HG02885 (cell line): ENCODE results near the gene SLC8A1.

Experiments used
- ATAC-seq: cut with Tn5 transposase; IDR thresholded peaks from one replicate; pipeline ENCODE4 v1.9.1; 2021; ENCODE audit warnings: mild to moderate bottlenecking; ENCODE audit not compliant: unreplicated experiment, poor library complexity

Gene SLC8A1

DNA sequence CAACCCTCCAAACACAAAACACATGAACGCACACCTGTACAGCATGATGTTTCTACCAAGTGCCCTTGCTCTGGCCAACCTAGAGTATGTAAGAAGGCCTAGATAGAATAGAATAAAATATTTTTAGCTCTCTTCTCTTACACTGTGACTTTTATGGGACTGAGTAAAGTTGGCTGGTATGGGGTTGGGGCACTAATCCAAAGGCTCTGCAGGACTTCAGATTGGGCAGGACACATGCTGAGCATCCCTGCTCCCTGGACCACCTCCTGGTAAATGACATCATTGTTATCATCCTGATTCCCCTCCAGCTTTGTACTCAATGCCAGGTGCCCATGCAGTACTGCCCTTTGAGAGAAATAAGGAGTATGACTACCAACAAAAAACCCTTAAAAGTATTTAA is 322.2 kb downstream of the SLC8A1 start:
- no peak for ATAC-seq

DNA sequence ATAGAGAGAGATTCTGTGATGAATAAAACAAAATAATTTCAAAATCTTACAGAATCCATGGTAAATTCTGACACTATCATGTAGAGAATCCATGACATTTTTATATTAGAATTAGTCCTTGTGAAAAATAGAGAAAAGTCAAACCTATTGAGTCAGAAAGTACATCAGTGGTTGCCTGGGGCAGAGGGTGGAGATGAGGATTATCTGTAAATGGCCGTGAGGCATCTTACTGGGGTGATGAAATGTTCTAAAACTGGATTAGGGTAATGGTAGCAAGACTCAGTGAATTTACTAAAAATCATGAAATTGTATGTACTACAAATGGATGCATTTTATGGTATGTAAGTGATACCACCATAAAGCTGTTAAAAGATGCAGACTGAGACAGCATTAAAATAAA is 323.1 kb downstream of the SLC8A1 start:
- ATAC-seq: no peak

DNA sequence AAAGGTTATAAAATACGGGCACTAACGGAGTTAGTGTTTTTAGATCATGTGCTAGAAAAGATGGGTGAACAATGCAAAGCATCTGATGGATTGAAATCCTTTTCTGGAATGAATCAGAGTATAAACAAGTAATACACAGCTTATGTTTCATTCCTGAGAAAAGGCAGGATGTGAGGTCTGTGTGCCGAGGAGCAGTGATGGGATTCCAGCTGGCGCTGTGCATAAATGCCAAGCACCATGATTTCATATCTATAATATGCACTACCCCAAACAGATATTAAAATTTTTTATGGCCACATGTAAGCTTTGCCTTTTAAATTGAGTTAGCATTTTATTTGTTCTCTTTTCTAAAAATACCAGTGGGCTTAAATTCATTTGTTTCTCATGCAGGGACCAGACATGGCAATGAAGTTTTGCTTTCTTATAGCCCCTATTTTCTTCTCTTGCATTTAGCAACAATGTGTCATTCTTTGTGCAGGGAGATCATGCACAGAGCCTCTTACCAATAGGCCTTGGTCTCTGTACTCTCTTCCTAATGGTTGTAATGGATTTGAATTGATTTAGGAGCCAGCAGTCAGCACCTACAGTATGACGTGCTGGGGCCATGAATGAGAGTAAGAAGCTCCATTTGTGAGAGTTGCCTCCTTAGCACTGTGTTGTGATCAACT is 323.9 kb downstream of the SLC8A1 start:
- no peak for ATAC-seq

DNA sequence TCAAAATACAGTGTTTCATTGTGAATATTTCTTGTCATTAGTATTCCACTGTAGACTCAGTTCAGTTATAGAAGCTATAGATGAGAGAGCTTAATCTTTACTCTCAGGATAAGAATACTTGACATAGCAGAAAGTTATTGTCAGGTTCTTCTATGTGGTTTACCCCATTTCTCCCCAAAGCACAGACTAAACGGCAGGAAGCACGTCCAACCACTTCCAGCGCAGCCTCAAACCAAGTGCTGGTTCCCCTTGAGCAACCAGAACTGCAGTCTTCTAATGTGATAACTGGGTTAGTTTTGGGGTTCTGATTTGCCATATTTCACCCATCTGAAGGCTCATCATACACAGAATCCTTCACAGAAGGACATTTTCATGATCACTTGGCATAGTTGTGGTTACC is 324.7 kb downstream of the SLC8A1 start:
- ATAC-seq: no peak

DNA sequence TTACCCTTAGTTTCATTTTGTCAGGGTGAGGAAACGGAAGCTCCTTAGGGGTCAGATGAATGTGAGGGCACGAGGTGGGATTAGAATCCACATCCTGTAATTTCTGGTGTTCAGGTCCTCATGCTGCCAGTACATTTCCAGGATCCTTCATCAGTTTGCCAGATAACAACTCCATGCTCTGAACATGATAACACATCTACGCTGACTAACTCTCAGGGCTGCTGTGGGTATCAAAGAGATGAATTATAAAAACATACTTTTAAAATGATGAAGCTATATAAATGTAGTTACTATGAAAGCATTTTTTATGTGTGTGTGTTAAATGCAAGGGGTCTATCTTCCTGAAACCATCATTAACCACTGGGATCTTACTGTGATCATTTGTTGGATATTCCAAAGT is 325.9 kb downstream of the SLC8A1 start:
- no peak for ATAC-seq

DNA sequence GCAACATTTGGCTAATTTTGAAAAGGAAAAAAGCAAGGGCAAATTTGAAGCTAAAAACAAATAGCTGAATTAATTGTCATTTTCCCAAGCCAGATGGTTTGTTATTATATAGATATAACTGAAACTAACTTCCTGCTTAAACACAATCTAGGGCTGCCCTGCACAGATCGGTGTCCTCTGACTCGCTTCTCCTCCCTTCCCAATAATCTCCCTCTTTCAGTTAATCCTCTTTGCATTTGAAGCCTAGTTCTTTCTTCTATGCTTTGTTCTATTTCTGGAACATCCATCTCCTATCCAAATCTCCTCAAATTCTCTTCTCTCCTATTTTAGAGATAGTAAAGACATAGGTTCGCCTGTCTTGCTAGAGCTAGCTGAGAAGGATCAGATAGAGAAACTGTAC is 328.1 kb downstream of the SLC8A1 start:
- ATAC-seq: no peak

DNA sequence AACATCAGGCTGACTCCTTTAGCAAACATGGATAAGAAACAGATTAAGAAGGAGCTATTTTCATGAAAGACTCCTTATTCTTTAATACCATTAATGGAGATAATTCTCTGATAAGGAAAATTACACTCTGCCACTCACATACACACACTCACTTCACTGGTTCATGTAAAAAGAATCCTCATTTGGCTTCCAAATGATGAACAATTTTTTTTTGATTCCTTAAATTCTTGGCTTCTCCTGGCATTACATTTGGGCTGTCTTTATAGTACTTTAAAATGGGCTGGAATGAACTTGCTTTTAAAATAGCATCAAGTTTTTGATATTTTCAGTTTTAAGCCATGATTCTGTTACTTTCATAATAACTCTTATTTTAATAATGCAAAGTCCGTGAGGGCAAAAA is 328.6 kb downstream of the SLC8A1 start:
- ATAC-seq: no peak

DNA sequence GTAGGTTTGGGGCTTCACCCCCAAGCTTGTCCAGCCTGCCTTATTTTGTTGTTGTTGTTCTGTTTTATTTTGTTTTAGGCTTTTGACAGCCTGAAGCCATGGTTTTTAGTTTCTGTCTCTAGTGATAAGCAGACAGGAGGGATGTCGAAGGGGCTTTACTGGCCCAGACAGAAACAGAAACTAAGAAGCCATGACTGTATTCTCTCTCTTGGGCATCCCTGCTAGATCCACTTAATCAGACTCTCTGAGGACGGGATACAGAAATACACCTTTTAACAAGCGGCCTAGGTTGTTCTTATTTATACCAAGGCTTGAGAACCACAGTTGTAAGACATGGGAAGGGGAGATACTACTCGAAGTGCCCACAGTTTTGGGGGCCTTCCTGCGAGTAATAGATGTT is 330.9 kb downstream of the SLC8A1 start:
- no peak for ATAC-seq

DNA sequence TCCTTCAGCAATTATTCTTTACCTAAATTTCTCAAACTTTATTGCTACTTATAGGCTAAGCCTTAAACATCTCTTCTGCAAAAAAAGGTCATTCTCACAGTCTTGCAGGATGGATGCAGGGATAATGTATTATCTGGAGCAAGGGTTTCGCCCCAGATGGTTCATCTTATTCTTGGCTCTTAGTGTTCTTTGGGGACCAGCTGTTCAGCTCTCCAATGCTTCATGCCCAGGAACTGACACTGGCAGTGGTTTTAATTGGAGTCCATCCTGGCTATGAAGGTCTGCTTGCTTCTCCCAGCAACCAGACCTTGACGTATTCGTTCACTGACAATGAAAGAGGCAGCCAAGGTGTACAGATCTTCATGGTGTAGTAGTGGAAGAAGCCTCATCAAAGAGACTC is 331.9 kb downstream of the SLC8A1 start:
- ATAC-seq: no peak

DNA sequence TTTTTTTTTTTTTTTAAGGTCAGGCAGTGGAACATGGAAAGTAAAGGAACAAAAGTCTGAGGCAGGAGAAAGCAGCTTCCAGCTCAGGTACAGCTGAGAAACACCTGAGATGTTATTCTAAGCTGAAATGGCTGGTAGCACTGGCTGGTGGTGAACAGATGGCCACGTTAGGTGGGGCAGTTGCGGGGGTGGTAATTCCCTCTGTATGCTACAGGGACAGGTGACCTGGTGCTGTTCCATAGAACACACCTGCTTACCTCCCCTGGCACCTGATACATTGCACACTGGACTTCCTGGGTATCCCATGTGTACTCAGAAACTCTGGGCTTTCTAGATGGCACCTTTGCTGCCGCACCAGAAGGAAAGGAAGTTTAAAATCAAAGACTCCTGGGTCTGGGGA is 333.3 kb downstream of the SLC8A1 start:
- ATAC-seq: no peak

DNA sequence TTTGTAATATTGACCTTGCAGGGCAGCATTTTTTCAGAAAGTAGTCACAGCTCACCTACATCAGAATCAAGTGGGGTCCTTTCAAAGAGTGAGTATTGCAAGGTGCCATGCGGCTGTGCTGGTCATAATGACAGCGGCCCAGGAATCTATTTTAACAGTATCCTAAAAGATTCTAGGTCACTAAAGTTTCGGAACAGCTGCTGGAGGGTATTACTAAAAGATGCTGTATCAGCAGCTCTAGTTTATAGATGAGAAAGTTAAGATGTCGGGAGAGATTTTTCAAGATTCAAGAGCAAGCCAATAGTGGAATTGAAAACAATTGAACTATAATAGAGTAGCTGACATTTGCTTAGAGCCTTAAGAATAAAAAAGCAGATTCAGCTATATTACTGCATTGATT is 336.0 kb downstream of the SLC8A1 start:
- ATAC-seq: no peak

DNA sequence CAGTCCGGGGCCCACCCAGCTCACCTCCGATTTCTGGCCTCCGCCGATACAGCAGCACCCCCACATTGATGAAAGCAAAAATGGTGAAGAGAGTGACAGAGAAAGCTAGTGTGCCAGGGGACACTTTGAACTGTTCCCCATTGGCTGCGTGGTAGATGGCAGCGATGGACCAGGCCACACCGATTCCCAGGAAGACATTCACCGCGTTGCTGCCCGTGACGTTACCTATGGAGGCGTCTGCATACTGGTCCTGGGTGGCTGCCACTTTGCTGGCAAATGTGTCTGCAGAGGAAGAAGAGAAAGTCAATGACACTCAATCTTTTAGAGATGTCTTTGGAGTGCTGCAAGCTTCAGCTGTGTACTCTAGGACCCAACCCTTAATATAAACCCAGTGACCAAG is 336.5 kb downstream of the SLC8A1 start:
- no peak for ATAC-seq

DNA sequence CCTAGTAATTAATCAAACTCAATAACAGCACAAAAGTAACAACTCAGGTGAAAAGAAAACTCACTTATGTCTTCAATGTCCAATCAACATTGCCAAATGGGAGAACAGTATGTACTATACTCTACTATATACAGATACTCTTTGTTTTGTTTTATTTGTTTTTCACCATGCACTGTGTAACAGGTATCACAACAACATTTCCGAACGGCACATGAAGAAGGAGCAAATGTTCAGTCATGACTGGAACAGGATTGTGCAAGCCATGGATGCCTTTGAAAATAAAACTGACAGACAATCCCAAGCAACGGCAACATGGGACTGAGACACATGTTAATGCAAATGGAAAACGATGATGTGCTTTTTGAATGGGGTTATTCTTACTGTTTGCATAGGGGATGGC is 337.9 kb downstream of the SLC8A1 start:
- ATAC-seq: no peak

DNA sequence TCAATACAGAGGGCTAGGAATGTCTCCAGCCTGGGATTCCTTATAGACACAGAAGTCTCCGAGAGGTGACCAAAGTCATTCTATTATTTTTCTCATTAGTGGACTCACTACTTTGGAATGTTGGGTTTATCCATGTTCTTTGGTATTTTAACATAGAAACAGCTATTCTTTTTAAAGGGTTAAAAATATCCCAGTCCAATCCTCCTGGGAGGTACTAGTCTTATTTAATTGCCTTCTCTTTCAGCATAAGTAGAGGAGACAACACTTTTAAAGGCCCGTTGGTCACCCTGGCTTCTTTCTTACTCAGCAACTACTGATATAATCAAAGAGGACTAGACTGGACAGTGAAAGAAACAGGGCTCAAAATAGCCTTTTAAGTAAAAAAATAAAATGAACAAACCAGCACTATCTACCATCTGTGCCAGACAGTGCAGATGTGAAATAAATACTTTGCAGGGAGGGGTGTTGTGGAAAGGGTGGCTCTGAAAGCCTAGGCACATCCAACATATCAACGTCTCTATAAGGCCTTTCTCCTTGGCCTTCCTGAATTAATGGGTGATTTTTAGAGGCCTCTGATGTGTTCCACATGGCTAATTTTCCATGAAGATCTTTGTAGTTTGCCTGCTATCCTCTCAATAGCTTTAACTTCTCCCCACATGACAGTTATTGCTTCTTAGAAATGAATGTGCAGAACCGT is 338.5 kb downstream of the SLC8A1 start:
- ATAC-seq: no peak

DNA sequence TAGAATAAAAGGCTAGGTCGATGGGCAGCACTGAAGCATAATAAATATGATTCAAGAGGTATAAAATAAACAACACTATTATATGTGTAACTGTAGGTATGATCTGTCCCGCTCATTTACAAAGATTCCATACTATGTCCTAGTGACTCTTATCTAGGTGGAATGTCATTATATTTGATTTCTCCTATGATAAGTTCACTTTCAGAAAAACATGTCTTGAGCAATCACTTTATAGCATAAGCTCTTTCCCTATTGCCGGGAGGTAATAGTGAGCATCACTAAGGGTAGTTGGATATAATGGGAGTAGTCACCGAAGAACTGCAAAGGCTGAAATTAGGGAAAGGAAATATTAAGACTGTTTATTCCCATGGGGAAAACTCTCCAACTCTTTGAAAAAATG is 342.5 kb downstream of the SLC8A1 start:
- ATAC-seq: no peak

DNA sequence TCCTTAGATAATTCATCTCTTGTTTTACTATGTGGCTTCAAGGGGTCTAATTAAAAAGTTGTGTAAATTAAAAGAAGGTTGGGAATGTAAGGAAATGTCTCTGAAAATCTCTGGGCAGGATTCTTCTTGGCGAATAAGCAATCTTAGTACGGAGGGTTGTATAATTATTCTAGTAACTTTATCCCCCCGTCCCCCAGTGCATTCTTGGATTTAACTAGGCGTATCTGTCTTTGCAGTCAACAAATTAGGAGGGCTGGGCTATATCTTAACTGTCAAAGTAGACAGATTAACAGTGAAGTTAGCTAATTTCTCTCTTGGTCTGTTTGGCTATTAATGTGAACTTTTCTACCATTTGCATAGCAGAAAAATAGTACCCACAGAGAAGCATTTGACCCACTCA is 343.0 kb downstream of the SLC8A1 start:
- no peak for ATAC-seq

DNA sequence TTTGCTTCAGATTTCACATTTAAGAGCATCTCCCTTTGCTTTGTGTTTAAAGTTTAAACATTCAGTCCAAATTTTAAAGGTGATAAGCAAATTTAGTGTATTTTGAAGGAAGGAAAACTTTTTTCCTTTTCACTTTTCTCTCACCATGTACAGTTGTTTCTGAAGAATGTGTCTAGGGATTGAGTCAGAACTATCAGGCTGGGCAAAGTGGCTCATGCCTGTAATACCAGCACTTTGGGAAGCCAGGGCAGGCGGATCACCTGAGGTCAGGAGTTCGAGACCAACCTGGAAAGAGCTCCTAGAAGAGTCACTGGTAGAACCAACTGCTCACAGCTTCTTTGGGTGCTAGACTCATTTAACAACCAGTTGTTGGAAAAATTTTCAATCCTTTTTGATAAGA is 345.8 kb downstream of the SLC8A1 start:
- ATAC-seq: no peak

DNA sequence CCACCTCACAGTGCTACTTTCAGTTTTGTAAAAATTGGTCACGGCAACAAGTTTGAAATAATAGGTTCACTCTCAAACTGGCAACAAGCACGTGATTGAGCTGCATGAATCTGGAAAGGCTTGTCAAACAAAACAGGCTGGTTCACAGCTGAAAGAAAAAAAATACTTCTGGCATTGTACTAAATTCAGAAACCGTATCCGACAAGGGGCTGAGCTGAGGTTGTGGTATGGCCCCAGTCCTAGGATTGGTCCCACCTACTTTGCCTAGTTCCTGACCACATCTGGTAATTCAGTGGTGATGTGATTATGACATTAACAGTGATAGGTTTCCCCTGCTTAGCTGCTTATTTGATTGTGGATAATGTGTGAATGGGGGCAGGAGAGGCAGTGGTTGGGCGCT is 346.3 kb downstream of the SLC8A1 start:
- ATAC-seq: no peak

DNA sequence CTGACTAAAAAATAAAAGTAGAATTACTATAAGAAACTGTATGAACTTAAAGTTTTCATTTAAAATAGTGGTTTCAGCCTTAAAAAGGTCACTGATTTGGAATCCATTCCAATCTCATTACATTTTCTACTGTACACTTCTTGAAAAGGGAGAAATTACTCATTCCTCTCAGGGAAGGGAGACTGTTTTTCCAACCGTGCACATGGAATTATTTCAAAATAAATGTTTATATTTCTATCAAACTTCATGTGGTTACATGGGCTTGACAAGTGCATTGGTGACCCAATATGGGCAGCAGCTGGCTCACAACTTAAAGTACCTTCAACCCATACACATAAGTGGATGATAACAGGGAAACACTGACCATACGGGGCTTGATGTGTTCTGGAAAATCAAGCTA is 348.3 kb downstream of the SLC8A1 start:
- ATAC-seq: no peak

DNA sequence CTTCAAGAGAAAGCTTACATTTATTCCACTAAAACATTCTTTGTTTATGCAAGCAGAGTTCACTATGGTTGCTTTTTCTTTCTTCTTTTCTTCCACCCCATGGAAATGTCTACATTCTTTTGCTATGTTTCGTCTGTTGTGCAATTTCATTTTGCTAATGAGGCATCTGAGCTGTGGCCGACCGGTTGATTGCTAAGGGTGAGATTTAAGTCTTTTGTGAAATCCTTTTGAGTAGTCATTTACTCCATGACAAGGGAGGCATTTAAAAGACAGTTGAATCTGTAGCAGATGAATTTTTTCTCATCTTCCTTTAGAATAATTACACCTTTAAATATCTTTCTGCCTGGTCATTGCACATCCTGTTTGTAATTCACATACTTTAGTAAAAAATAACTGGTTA is 348.7 kb downstream of the SLC8A1 start:
- ATAC-seq: no peak

DNA sequence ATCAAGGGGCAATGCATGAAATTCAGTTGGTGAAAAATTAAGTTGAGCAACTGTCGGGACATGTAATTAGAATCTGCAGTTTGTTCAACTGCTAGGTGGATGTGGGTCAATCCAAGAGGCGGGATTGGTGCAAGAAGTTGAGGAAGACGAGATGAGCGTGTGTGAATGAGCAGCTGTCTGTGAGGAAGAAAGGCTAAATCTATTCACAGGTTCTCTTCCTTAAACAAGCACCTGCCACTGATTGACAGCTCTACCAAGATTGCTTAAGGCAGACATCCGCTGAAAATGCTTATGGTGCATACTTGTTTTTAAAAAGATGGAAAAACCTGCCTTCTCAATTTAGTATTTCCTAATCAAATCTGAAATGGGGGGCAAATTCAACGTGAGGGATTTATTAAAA is 349.4 kb downstream of the SLC8A1 start:
- no peak for ATAC-seq

DNA sequence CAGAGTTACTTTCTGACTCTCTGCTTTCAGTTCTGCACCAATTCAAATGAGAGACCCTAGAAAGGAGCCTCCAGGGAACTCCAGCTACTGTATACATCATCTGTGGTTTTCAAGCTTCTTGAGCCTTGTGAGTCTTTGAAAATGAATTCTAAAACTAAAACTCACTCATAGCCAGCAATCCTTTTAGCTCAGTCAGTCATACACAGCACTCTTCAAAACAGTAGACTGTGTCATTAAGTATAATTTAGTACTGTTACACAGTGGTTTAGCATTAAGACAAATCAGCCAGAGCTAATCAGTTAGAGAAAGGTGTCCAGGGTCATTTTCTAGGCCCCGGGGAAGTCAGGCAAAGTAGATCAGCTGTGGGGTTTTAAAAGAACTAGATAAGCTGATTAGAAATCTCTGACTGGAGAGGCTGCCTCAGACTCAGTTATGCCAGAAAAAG is 350.7 kb downstream of the SLC8A1 start:
- ATAC-seq: peak; percentile 85
